Endothelial cell of umbilical vein (primary cell): ENCODE results near the gene S1PR4. TPM values are rescaled to one million over a fixed set of nuclear protein-coding genes. Genes with fewer than 3 reads are reported as not detected.

Experiments used
- BruUV-seq: library from RNA; stranded (reverse); fragments of 400-500 nt; replicated peaks from 2 replicates; lab custom pipeline; 2021; lab: Mats Ljungman, UMichigan
- CTCF ChIA-PET: fragments of 300-600, 350-600 bp; sonication (Branson Sonifier 250); formaldehyde crosslinking; loops from one replicate; lab custom pipeline; 2021; ENCODE audit warnings: antibody characterized with exemption, inconsistent platforms; lab: Charles Lee
- POLR2A ChIA-PET: fragments of 300-600, 350-600 bp; sonication (Branson Sonifier 250); formaldehyde crosslinking; loops from one replicate; lab custom pipeline; 2021; ENCODE audit warnings: antibody characterized with exemption, inconsistent platforms; lab: Charles Lee
- DNase-seq: peaks from one replicate; pipeline ENCODE4 v3.0.0-alpha.2; 2011; ENCODE audit warnings: low read depth, low spot score
- FAIRE-seq: peaks from 2 replicates; lab custom pipeline; 2011; peaks lifted over from hg19 to GRCh38; lab: Jason Lieb, UNC
- H2AFZ ChIP-seq: 2 replicates; pipeline ENCODE4 v1.6.0; 2012; ENCODE audit warnings: low read depth, low read length, control low read depth, inconsistent platforms
- H3K27ac ChIP-seq: 2 replicates; pipeline ENCODE4 v1.5.1; 2011; ENCODE audit warnings: low read depth, mild to moderate bottlenecking, control low read depth, low read length, moderate library complexity; ENCODE audit not compliant: insufficient read depth
- H3K27me3 ChIP-seq, 2 experiments: 2 replicates each; pipeline versions ENCODE4 v1.6.0 to v1.6.1; 2011; ENCODE audit warnings: low read length in 2 of 2, mixed read lengths in 1 of 2; ENCODE audit not compliant: control insufficient read depth in 2 of 2, insufficient read depth in 2 of 2
- H3K36me3 ChIP-seq, 2 experiments: 2 replicates in 1 of 2; 3 replicates in 1 of 2; pipeline ENCODE4 v1.5.1; 2011; ENCODE audit warnings: low read length in 2 of 2, mild to moderate bottlenecking in 1 of 2, moderate library complexity in 1 of 2; ENCODE audit not compliant: control insufficient read depth in 2 of 2, insufficient read depth in 2 of 2; ENCODE audit errors: extremely low read depth in 1 of 2
- H3K4me1 ChIP-seq: 3 replicates; pipeline ENCODE4 v1.5.1; 2011; ENCODE audit warnings: mild to moderate bottlenecking, low read length; ENCODE audit not compliant: control insufficient read depth, insufficient read depth; ENCODE audit errors: extremely low read depth
- H3K4me2 ChIP-seq: 2 replicates; pipeline ENCODE4 v1.6.1; 2011; ENCODE audit warnings: low read length, control low read depth, mixed read lengths; ENCODE audit not compliant: insufficient read depth
- H3K4me3 ChIP-seq, 3 experiments: fragments of 200-600 bp in 1 of 3; sonication (generic), shearing (Covaris generic) in 1 of 3; replicated peaks in 1 of 3; 2 replicates each; pipeline ENCODE4 v1.5.1; 2011 to 2016; ENCODE audit warnings: control low read depth in 3 of 3, low read length in 3 of 3, mild to moderate bottlenecking in 2 of 3, inconsistent platforms in 1 of 3, low read depth in 1 of 3, moderate library complexity in 1 of 3; ENCODE audit not compliant: insufficient read depth in 1 of 3
- H3K79me2 ChIP-seq: 2 replicates; pipeline ENCODE4 v1.6.0; 2012; ENCODE audit warnings: low read length, inconsistent platforms; ENCODE audit not compliant: control insufficient read depth, insufficient read depth
- H3K9ac ChIP-seq: replicated peaks from 2 replicates; pipeline ENCODE3; 2011; ENCODE audit warnings: low read length, control low read depth; ENCODE audit not compliant: insufficient read depth; ENCODE audit errors: extremely low read depth
- H3K9me1 ChIP-seq: replicated peaks from 3 replicates; pipeline ENCODE4 v1.6.0; 2011; ENCODE audit warnings: mild to moderate bottlenecking, low read length; ENCODE audit not compliant: control insufficient read depth, insufficient read depth; ENCODE audit errors: extremely low read depth
- H3K9me3 ChIP-seq: replicated peaks from 2 replicates; pipeline ENCODE4 v1.5.1; 2012; ENCODE audit warnings: low read length, inconsistent platforms; ENCODE audit not compliant: control insufficient read depth, insufficient read depth
- H4K20me1 ChIP-seq: replicated peaks from 2 replicates; pipeline ENCODE3; 2011; ENCODE audit warnings: mild to moderate bottlenecking, low read length; ENCODE audit not compliant: control insufficient read depth, insufficient read depth; ENCODE audit errors: extremely low read depth
- EZH2 ChIP-seq: IDR thresholded peaks from 2 replicates; pipeline ENCODE4 v1.6.1; 2012; ENCODE audit warnings: borderline replicate concordance, low read depth, mild to moderate bottlenecking, moderate library complexity, low read length, inconsistent platforms; ENCODE audit not compliant: severe bottlenecking
- FOS ChIP-seq: IDR thresholded peaks from 2 replicates; pipeline ENCODE4 v1.6.1; 2011; ENCODE audit warnings: mild to moderate bottlenecking, low read length, moderate library complexity, borderline replicate concordance; ENCODE audit not compliant: insufficient read depth
- GATA2 ChIP-seq: IDR thresholded peaks from 2 replicates; pipeline ENCODE4 v1.7.0; 2011; ENCODE audit warnings: low read depth, mild to moderate bottlenecking, moderate library complexity, mixed read lengths, low read length; ENCODE audit not compliant: insufficient read length, insufficient read depth
- JUN ChIP-seq: IDR thresholded peaks from 2 replicates; pipeline ENCODE4 v1.6.1; 2011; ENCODE audit warnings: borderline replicate concordance, low read depth; ENCODE audit not compliant: insufficient read length, insufficient read depth
- MYC ChIP-seq: IDR thresholded peaks from one replicate; pipeline ENCODE4 v1.6.1; 2011; ENCODE audit warnings: mild to moderate bottlenecking, low read depth, low read length
- POLR2A ChIP-seq: IDR thresholded peaks from 2 replicates; pipeline ENCODE4 v1.6.1; 2012; ENCODE audit warnings: low read depth, mild to moderate bottlenecking, control low read depth, low read length
- POLR2AphosphoS5 ChIP-seq: IDR thresholded peaks from 2 replicates; pipeline ENCODE4 v1.6.1; 2012; ENCODE audit warnings: low read depth, mild to moderate bottlenecking, control low read depth, low read length, moderate library complexity; ENCODE audit not compliant: insufficient read depth
- dilution Hi-C: fragments of 300-500 bp; cut with MboI; formaldehyde crosslinking; loops from one replicate; pipeline ENCODE4 v1.15.0; 2019; ENCODE audit warnings: low sequenced_read_pairs; ENCODE audit not compliant: extremely low pct_ligation_motif_present
- intact Hi-C: fragments of 100-400 bp; cut with micrococcal nuclease; formaldehyde crosslinking; loops from one replicate; pipeline ENCODE4 v1.10.0; 2022
- polyA plus RNA-seq, 4 experiments: library from polyadenylated mRNA; depleted of rRNA in 3 of 4; stranded (reverse) in 3 of 4; unstranded in 1 of 4; fragments of >200 nt; gene quantifications; 2 replicates each; pipeline versions ENCODE4 v1.2.1 to v1.2.3, GENCODE V29; 2011 to 2012; ENCODE audit warnings: missing spikeins in 1 of 4
- total RNA-seq: library from RNA; stranded (reverse); gene quantifications from 2 replicates; pipeline ENCODE4 v1.2.3, GENCODE V29; 2021
- TF ChIP-seq, protein P1 (sequence below): IDR thresholded peaks from 2 replicates; pipeline ENCODE4 v1.6.1; 2011; ENCODE audit not compliant: insufficient read depth, insufficient read length
- TF ChIP-seq, protein P2 (sequence below), 2 donors: IDR thresholded peaks; 1 replicate in 1 of 2; 2 replicates in 1 of 2; pipeline ENCODE4 v1.5.1; 2011; ENCODE audit warnings: low read length in 2 of 2, mild to moderate bottlenecking in 2 of 2, moderate library complexity in 2 of 2, control low read depth in 1 of 2, inconsistent platforms in 1 of 2, low read depth in 1 of 2; ENCODE audit not compliant: insufficient read depth in 1 of 2; ENCODE audit errors: extremely low read depth in 1 of 2

The S1PR4 gene
- total and polyA plus RNA-seq, 2 donors (not counting 3 experiments of a cell fraction or from before 2014, with no cell fraction given): 1.7 to 2.5 TPM

GRCh38 chr19:3204646-3205275 lies 26.2 kb downstream of the S1PR4 start:
- H3K4me2 ChIP-seq: no peak overlapping the region
- no peaks in the 10 kb centered on the region for H4K20me1 ChIP-seq
- H3K4me1 ChIP-seq: no peaks in the 10 kb centered on the region
- peaks cover 0 to 33% of the 10 kb centered on the region in 2 experiments for H3K36me3 ChIP-seq
- no peaks in the 10 kb centered on the region for H3K27me3 ChIP-seq
- FAIRE-seq: no peak
- H3K27ac ChIP-seq: no peak overlapping the region
- intact Hi-C loops: no loop called here
- no peak for DNase-seq
- ChIA-PET CTCF (no interaction called here), POLR2A (no interaction called here)
- dilution Hi-C loops: no loop called here
- no peaks in the 10 kb centered on the region for H3K9me3 ChIP-seq
- no peaks in the 10 kb centered on the region for H3K9me1 ChIP-seq
- no TSS peak for BruUV-seq
- H3K79me2 ChIP-seq: no peaks in the 10 kb centered on the region
- no peak for TF ChIP-seq JUN
- H3K4me3 ChIP-seq: no peak overlapping the region
- H2AFZ ChIP-seq: no peak overlapping the region
- no peak overlapping the region for H3K9ac ChIP-seq

DNA sequence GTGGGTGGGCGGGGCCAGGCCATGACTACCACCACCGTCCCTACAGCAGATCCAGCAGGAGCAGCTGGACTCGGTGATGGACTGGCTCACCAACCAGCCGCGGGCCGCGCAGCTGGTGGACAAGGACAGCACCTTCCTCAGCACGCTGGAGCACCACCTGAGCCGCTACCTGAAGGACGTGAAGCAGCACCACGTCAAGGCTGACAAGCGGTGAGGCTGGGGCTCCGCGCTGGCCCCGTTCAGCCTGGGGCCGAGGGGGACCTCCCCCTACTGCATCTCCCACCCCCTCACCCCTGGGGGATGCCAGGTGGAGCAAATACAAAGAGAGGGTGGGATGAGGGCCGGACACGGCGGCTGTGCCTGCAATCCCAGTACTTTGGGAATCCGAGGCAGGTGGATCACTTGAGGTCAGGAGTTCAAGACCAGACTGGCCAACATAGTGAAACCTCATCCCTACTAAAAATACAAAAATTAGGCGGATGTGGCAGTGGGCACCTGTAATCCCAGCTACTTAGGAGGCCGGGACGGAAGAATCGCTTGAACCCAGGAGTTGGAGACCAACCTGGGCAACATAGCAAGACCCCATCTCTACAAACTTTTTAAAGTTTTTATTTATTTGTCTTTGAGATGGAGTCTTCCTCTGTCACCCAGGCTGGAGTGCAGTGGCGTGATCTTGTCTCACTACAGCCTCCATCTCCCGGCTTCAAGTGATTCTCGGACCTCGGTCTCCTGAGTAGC lies 27.8 kb downstream of the S1PR4 start:
- TF ChIP-seq GATA2 (no peak), POLR2AphosphoS5 (no peak), POLR2A (no peak), JUN (no peak), EZH2 (no peak), MYC (no peak), FOS (no peak)
- TF ChIP-seq, protein P1, sequence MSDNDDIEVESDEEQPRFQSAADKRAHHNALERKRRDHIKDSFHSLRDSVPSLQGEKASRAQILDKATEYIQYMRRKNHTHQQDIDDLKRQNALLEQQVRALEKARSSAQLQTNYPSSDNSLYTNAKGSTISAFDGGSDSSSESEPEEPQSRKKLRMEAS: no peak
- TF ChIP-seq, protein P2, sequence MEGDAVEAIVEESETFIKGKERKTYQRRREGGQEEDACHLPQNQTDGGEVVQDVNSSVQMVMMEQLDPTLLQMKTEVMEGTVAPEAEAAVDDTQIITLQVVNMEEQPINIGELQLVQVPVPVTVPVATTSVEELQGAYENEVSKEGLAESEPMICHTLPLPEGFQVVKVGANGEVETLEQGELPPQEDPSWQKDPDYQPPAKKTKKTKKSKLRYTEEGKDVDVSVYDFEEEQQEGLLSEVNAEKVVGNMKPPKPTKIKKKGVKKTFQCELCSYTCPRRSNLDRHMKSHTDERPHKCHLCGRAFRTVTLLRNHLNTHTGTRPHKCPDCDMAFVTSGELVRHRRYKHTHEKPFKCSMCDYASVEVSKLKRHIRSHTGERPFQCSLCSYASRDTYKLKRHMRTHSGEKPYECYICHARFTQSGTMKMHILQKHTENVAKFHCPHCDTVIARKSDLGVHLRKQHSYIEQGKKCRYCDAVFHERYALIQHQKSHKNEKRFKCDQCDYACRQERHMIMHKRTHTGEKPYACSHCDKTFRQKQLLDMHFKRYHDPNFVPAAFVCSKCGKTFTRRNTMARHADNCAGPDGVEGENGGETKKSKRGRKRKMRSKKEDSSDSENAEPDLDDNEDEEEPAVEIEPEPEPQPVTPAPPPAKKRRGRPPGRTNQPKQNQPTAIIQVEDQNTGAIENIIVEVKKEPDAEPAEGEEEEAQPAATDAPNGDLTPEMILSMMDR (IDR thresholded peaks at IDR 0.05; ENCODE audit: extremely low read depth in 1 of 2, insufficient read depth in 1 of 2, low read depth in 1 of 2, low read length in 2 of 2): no peak
- no peak overlapping the region for H3K9ac ChIP-seq
- ChIA-PET CTCF (no interaction called here), POLR2A (no interaction called here)
- no peak overlapping the region for H3K27ac ChIP-seq
- H4K20me1 ChIP-seq: no peaks in the 10 kb centered on the region
- FAIRE-seq (no peak), DNase-seq (no peak)
- no peaks in the 10 kb centered on the region for H3K4me1 ChIP-seq
- intact Hi-C loops: no loop called here
- dilution Hi-C loops: no loop called here
- H3K79me2 ChIP-seq: no peaks in the 10 kb centered on the region
- H3K9me1 ChIP-seq: no peaks in the 10 kb centered on the region
- H3K27me3 ChIP-seq: no peaks in the 10 kb centered on the region
- H3K36me3 ChIP-seq: peaks cover 0 to 29% of the 10 kb centered on the region in 2 experiments
- H2AFZ ChIP-seq: no peak overlapping the region
- H3K4me2 ChIP-seq: no peak overlapping the region
- no peak overlapping the region for H3K4me3 ChIP-seq
- no TSS peak for BruUV-seq
- no peaks in the 10 kb centered on the region for H3K9me3 ChIP-seq
